Measurements from ENCODE around the gene CFAP97.

CFAP97 gene

DNA sequence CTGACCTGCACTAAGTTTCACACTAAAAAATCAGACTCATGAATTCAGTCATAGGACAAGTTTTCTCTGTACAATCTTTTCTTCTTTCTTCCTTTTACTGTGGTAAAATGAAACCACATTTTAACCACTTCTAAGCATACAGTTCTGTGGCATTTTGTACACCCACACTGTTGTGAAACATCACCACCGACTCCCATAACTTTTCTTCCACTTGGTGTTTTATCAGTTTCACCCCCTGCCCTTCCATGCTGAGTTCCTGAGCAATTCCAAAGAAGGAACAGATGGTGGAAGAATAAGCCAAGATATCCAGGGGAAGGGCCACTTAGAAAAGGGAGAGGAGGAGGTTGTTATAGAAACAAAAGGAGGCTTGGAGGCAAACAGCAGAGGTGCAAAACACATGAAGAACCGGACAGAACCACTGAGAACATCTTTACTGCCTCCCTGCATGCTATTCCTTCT, 38.2 kb downstream of the CFAP97 start:
- TF ChIP-seq, protein P1, sequence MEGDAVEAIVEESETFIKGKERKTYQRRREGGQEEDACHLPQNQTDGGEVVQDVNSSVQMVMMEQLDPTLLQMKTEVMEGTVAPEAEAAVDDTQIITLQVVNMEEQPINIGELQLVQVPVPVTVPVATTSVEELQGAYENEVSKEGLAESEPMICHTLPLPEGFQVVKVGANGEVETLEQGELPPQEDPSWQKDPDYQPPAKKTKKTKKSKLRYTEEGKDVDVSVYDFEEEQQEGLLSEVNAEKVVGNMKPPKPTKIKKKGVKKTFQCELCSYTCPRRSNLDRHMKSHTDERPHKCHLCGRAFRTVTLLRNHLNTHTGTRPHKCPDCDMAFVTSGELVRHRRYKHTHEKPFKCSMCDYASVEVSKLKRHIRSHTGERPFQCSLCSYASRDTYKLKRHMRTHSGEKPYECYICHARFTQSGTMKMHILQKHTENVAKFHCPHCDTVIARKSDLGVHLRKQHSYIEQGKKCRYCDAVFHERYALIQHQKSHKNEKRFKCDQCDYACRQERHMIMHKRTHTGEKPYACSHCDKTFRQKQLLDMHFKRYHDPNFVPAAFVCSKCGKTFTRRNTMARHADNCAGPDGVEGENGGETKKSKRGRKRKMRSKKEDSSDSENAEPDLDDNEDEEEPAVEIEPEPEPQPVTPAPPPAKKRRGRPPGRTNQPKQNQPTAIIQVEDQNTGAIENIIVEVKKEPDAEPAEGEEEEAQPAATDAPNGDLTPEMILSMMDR (IDR thresholded peaks at IDR 0.05), result no peak

GRCh38 chr4:185151296-185151695, 52.5 kb downstream of the CFAP97 start:
- TF ChIP-seq, protein P1 (IDR thresholded peaks at IDR 0.05), result no peak

- TF ChIP-seq, protein P1 (IDR thresholded peaks at IDR 0.05), result no peak
Observed at GRCh38 chr4:185149392-185149791, 54.4 kb downstream of the CFAP97 start.

GRCh38 chr4:185145572-185145971, 58.2 kb downstream of the CFAP97 start:
- TF ChIP-seq, protein P1 (IDR thresholded peaks at IDR 0.05), result no peak

GRCh38 chr4:185144601-185145240, 59.1 kb downstream of the CFAP97 start:
- TF ChIP-seq, protein P1 (IDR thresholded peaks at IDR 0.05), result no peak

- TF ChIP-seq, protein P1 (IDR thresholded peaks at IDR 0.05), result no peak
Observed at GRCh38 chr4:185143601-185143969, 60.2 kb downstream of the CFAP97 start.

GRCh38 chr4:185142912-185143600, 60.7 kb downstream of the CFAP97 start, which contains the start of gene SLC25A4:
SLC25A4 (plus strand) TSS chr4:185143266; CDS start chr4:185143373, 107 bp downstream.
- TF ChIP-seq, protein P1 (IDR thresholded peaks at IDR 0.05), result peak; percentile 46
